ENCODE data around the gene PRPH. TPM values are rescaled to one million over a fixed set of nuclear protein-coding genes. Genes with fewer than 3 reads are reported as not detected.

The PRPH gene
- total and polyA plus RNA-seq, 9 of the 15 experiments (the other 6 are each of a cell fraction or from before 2014, with no cell fraction given), result 0.27 to 1.9 (median 1.3) TPM; not detected in 1

GRCh38 chr12:49264873-49265792 is 29.8 kb upstream of the PRPH start, which contains the start of gene TUBA1C (continued):
- TF ChIP-seq, protein P1, sequence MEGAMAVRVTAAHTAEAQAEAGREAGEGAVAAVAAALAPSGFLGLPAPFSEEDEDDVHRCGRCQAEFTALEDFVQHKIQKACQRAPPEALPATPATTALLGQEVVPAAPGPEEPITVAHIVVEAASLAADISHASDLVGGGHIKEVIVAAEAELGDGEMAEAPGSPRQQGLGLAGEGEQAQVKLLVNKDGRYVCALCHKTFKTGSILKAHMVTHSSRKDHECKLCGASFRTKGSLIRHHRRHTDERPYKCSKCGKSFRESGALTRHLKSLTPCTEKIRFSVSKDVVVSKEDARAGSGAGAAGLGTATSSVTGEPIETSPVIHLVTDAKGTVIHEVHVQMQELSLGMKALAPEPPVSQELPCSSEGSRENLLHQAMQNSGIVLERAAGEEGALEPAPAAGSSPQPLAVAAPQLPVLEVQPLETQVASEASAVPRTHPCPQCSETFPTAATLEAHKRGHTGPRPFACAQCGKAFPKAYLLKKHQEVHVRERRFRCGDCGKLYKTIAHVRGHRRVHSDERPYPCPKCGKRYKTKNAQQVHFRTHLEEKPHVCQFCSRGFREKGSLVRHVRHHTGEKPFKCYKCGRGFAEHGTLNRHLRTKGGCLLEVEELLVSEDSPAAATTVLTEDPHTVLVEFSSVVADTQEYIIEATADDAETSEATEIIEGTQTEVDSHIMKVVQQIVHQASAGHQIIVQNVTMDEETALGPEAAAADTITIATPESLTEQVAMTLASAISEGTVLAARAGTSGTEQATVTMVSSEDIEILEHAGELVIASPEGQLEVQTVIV (CRISPR knock-in tag; IDR thresholded peaks at IDR 0.05; ENCODE audit: borderline replicate concordance), result no peak
- TF ChIP-seq LCOR (CRISPR knock-in tag; IDR thresholded peaks at IDR 0.05) (peak; percentile 40; the same call in 1 of the 2 replicates), RUNX1 (IDR thresholded peaks at IDR 0.05; ENCODE audit: low read depth) (0 out of 2 replicates have a peak, but pooled peaks have one; percentile 50), TBP (optimal IDR thresholded peaks at IDR 0.05; ENCODE audit: low read depth, low read length) (no peak), RBM15 (IDR thresholded peaks at IDR 0.05; ENCODE audit: insufficient read depth, low read length) (peak; percentile 60; the same call in 1 of the 2 replicates), PHB2 (IDR thresholded peaks at IDR 0.05; ENCODE audit: low read depth) (no peak), NFIC (IDR thresholded peaks at IDR 0.05) (peak; percentile 62), POLR2AphosphoS5 (IDR thresholded peaks at IDR 0.05; ENCODE audit: control insufficient read depth, insufficient read depth, low read depth, low read length) (peak; percentile 100), SIN3A (IDR thresholded peaks at IDR 0.05; ENCODE audit: borderline replicate concordance in 2 of 2, control insufficient read depth in 1 of 2, low read depth in 2 of 2, low read length in 2 of 2) (peak; percentile 96 to 98), SUPT5H (IDR thresholded peaks at IDR 0.05) (peak; percentile 100), ILF3 (IDR thresholded peaks at IDR 0.05; ENCODE audit: borderline replicate concordance) (0 out of 2 replicates have a peak, but pooled peaks have one; percentile 80), KLF10 (CRISPR knock-in tag; IDR thresholded peaks at IDR 0.05) (0 out of 2 replicates have a peak, but pooled peaks have one; percentile 53), POLR3A (IDR thresholded peaks at IDR 0.05; ENCODE audit: borderline replicate concordance, extremely low read depth, insufficient read depth, insufficient read length) (no peak), MAZ (CRISPR knock-in tag; conservative IDR thresholded peaks at IDR 0.05 in 1 of 2, IDR thresholded peaks at IDR 0.05 in 1 of 2) (peak; percentile 32 to 58), FOXM1 (IDR thresholded peaks at IDR 0.05; ENCODE audit: low read depth) (no peak; the same call in none of the 2 replicates), FOXM1 (CRISPR knock-in tag; IDR thresholded peaks at IDR 0.05; ENCODE audit: low read depth) (peak; percentile 100), ZFPM2 (CRISPR knock-in tag; IDR thresholded peaks at IDR 0.05) (0 out of 2 replicates have a peak, but pooled peaks have one; percentile 26), ZBTB12 (CRISPR knock-in tag; IDR thresholded peaks at IDR 0.05) (no peak)
- TF ChIP-seq, protein P2, sequence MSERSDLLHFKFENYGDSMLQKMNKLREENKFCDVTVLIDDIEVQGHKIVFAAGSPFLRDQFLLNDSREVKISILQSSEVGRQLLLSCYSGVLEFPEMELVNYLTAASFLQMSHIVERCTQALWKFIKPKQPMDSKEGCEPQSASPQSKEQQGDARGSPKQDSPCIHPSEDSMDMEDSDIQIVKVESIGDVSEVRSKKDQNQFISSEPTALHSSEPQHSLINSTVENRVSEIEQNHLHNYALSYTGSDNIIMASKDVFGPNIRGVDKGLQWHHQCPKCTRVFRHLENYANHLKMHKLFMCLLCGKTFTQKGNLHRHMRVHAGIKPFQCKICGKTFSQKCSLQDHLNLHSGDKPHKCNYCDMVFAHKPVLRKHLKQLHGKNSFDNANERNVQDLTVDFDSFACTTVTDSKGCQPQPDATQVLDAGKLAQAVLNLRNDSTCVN (CRISPR knock-in tag; IDR thresholded peaks at IDR 0.05), result no peak; the same call in 1 of the 2 replicates
- TF ChIP-seq, protein P3, sequence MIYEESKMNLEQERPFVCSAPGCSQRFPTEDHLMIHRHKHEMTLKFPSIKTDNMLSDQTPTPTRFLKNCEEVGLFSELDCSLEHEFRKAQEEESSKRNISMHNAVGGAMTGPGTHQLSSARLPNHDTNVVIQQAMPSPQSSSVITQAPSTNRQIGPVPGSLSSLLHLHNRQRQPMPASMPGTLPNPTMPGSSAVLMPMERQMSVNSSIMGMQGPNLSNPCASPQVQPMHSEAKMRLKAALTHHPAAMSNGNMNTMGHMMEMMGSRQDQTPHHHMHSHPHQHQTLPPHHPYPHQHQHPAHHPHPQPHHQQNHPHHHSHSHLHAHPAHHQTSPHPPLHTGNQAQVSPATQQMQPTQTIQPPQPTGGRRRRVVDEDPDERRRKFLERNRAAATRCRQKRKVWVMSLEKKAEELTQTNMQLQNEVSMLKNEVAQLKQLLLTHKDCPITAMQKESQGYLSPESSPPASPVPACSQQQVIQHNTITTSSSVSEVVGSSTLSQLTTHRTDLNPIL (CRISPR knock-in tag; IDR thresholded peaks at IDR 0.05), result no peak

Data from K562 (cell line).